GM06990 (cell line): ENCODE measurements around the gene CARHSP1.

Source experiments
- DNase-seq: peaks from one replicate; pipeline ENCODE4 v3.0.0-alpha.2; 2011; ENCODE audit not compliant: insufficient read length; ENCODE audit errors: extremely low read depth
- H3K27me3 ChIP-seq: replicated peaks from 2 replicates; pipeline ENCODE4 v1.6.0; 2011; ENCODE audit warnings: low read length; ENCODE audit not compliant: control insufficient read depth, insufficient read depth
- H3K36me3 ChIP-seq: 2 replicates; pipeline ENCODE4 v1.5.1; 2011; ENCODE audit warnings: low read length; ENCODE audit not compliant: control insufficient read depth, insufficient read depth
- H3K4me3 ChIP-seq: replicated peaks from 2 replicates; pipeline ENCODE4 v1.5.1; 2011; ENCODE audit warnings: low read depth, mild to moderate bottlenecking, control low read depth, low read length
- TF ChIP-seq, protein P1 (sequence below): IDR thresholded peaks from 2 replicates; pipeline ENCODE4 v1.5.1; 2011; ENCODE audit warnings: low read length, control low read depth, mild to moderate bottlenecking, inconsistent platforms; ENCODE audit not compliant: insufficient read depth, poor library complexity, severe bottlenecking

CARHSP1 gene

DNA sequence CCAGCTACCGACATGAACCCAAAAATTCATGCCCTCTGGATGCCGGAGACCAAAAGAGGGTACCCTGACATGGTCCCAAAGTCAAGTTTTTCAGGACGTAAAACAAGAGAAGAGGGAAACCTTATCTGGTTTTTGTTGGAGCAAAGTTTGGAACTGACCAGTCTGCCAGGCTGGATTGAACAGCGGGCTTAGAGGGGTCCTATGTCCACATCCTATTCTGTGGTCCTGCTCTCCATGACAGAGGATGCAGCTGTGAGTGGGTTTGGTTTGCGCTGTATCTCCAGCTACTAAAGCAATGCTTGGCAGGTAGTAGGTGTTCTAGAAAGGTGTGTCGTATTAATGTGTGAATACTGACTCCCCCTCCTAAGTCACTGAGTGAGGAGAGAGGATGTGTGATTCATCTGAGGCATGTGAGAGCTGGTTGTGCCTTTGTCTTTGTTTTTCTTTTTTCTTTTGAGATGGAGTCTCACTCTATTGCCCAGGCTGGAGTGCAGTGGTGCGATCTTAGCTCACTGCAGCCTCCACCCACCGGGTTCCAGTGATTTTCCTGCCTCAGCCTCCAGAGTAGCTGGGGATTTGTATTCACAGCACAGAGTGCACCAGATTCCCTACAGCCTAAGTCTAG lies 40.2 kb downstream of the CARHSP1 start:
- Histone ChIP-seq H3K36me3 (peaks cover 27% of the 10 kb centered on the region), H3K27me3 (no peaks in the 10 kb centered on the region), H3K4me3 (no peak overlapping the region)
- TF ChIP-seq, protein P1, sequence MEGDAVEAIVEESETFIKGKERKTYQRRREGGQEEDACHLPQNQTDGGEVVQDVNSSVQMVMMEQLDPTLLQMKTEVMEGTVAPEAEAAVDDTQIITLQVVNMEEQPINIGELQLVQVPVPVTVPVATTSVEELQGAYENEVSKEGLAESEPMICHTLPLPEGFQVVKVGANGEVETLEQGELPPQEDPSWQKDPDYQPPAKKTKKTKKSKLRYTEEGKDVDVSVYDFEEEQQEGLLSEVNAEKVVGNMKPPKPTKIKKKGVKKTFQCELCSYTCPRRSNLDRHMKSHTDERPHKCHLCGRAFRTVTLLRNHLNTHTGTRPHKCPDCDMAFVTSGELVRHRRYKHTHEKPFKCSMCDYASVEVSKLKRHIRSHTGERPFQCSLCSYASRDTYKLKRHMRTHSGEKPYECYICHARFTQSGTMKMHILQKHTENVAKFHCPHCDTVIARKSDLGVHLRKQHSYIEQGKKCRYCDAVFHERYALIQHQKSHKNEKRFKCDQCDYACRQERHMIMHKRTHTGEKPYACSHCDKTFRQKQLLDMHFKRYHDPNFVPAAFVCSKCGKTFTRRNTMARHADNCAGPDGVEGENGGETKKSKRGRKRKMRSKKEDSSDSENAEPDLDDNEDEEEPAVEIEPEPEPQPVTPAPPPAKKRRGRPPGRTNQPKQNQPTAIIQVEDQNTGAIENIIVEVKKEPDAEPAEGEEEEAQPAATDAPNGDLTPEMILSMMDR = no peak
- no peak for DNase-seq

DNA sequence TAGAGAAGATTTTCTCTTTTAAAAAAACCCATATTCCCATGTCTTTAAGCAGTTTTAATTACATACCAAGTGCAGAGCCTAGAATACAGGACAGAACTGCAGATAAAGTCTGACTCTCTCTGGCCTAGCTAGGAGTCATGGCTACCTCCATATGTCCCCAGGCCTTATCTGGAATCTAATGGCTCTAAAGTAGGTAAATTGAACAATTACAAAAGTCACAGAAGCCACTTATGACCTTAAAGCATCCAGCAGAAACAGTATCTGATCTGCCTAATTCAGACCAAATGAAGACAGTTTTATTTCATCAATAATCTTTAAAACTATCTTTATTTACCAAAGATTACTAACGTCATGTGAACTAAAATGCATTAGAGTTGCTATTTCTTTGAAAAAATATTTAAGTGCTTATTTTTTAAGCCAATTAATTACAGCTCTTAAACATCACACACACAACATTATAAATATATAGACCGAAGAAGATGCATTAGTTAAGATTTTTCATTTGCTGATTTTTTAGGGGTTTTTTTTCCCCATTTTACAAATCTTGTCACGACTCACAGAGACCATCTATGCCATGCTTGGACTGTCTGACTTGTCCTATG lies 42.4 kb downstream of the CARHSP1 start:
- DNase-seq = no peak
- Histone ChIP-seq H3K36me3 (peaks cover 25% of the 10 kb centered on the region), H3K27me3 (no peaks in the 10 kb centered on the region), H3K4me3 (no peak overlapping the region)
- TF ChIP-seq, protein P1 = no peak

DNA sequence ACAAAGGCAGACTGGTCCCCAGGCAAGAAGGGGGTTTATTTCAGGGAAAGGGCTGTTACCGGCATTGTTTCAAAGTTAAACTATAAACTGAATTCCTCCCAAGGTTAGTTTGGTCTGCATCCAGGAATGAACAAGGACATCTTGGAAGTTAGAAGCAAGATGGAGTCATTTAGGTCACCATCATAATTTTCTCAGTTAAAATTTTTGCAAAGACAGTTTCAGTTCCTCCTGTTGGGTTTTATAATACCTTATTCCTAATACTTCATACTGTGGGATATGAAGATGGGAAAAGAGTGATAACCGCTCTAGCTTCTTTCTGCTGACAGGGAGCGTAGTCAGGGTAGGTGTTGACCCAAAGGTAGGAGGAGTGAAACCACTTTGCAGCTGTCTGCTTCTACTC lies 46.4 kb downstream of the CARHSP1 start:
- no peak overlapping the region for H3K4me3 ChIP-seq
- no peak for DNase-seq
- TF ChIP-seq, protein P1 = no peak
- H3K36me3 ChIP-seq = peaks cover 18% of the 10 kb centered on the region
- no peaks in the 10 kb centered on the region for H3K27me3 ChIP-seq

DNA sequence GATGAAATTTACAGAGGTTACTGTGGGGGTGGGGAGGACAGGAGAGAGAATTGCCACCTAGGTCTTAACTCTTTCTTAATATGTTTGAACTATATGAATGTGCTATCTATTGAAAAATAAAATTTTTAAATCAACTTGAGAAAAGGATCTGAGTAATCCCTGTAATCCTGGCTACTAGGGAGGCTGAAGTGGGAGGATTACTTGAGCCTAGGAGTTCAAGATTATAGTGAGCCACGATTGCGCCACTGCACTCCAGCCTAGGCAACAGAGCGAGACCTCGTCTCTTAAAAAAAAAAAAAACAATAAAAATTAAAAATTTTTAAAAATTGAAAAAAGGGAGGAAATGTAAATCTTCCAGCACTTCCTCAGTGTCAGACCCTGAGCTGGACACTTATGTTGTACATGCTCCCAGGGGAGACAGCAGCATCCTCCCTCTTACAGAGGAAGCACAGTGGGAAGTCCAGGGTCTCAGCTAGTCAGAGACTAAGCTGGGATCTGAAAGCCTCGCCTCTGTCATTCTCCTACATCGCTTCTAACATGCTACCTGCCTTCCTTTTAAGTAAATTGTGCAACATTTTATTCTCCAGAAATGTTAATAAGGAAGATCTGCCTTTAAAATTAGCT lies 49.3 kb downstream of the CARHSP1 start:
- DNase-seq = no peak
- Histone ChIP-seq H3K4me3 (no peak overlapping the region), H3K36me3 (peaks cover 20% of the 10 kb centered on the region), H3K27me3 (no peaks in the 10 kb centered on the region)
- TF ChIP-seq, protein P1 = no peak

DNA sequence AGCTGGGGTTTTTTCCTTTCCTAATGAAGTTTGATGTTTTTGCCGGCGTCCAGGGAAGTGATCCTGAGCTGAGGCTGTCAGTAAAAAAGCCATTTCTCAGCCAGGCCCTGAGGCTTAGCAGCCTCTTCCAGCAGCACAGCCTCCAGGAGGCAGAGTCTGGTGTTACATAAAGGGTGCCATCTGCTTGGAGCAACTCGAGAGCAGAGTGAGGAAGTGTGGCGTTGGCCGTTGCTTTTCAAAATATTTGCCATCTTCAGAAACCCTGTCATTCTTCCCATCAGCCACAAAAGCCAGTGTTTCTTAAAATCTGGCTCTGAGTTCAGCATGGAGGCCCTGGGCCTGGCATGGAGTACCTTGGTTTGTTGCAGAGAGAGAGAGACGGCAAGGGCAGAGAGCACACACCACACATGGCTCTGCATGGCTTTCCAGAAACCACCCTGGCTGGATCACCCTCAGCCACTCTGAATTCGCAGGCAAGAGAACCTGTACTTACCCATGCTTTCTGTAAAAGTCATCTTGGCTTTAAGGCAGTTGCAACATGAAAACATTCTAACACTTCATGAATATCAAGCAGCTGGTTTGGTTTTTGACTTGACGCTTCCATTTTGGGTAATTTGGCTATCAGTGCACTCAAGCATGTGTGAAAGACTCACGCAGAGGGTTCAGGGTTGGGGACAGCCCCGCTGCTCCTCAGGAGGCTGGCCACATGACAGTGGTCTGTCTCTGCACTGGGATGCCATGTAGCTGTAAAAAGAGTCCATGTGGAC lies 50.1 kb downstream of the CARHSP1 start:
- Histone ChIP-seq H3K36me3 (peaks cover 26% of the 10 kb centered on the region), H3K4me3 (no peak overlapping the region), H3K27me3 (no peaks in the 10 kb centered on the region)
- DNase-seq = peak; percentile 28
- TF ChIP-seq, protein P1 = no peak
